Gastroesophageal sphincter (tissue), 2 donors: ENCODE data around the gene ELAC2.

Source experiments
- POLR2A ChIP-seq, 2 donors: fragments of 450-650 bp; IDR thresholded peaks; one replicate each; pipeline ENCODE4 v1.6.1; 2017; ENCODE audit warnings: antibody characterized with exemption in 2 of 2, mild to moderate bottlenecking in 2 of 2, moderate library complexity in 1 of 2
- POLR2AphosphoS5 ChIP-seq: sonication (generic); formaldehyde crosslinking; IDR thresholded peaks from one replicate; pipeline ENCODE4 v1.6.1; 2017; ENCODE audit warnings: antibody characterized with exemption

- TF ChIP-seq POLR2A (IDR thresholded peaks at IDR 0.05) = no peak
- no peak for TF ChIP-seq POLR2AphosphoS5
These were observed 54.3 kb downstream of the ELAC2 start for GRCh38 chr17:12963505-12963904.
